MG63 (cell line): ENCODE measurements around the gene PPP1R1C. TPM values are rescaled to one million over a fixed set of nuclear protein-coding genes. Genes with fewer than 3 reads are reported as not detected.

ENCODE experiments used
- DNase-seq: peaks from one replicate; pipeline ENCODE4 v3.0.0-alpha.2; 2020
- H3K27me3 ChIP-seq: fragments of 250-450 bp; sonication (Bioruptor Pico); 2 replicates; pipeline ENCODE4 v1.5.1; 2020; ENCODE audit warnings: mild to moderate bottlenecking, moderate library complexity
- H3K36me3 ChIP-seq: fragments of 250-450 bp; sonication (Bioruptor Pico); 2 replicates; pipeline ENCODE4 v1.5.1; 2020; ENCODE audit warnings: mild to moderate bottlenecking, moderate library complexity
- H3K4me3 ChIP-seq: fragments of 250-450 bp; sonication (Bioruptor Pico); 2 replicates; pipeline ENCODE4 v1.5.1; 2020; ENCODE audit warnings: mild to moderate bottlenecking, moderate library complexity
- H3K9me3 ChIP-seq: fragments of 250-450 bp; sonication (Bioruptor Pico); 2 replicates; pipeline ENCODE4 v1.5.1; 2020; ENCODE audit warnings: mild to moderate bottlenecking, moderate library complexity
- total RNA-seq: library from RNA; depleted of rRNA; stranded (reverse); fragments of >200 nt; shearing (Covaris generic); gene quantifications from 2 replicates; pipeline ENCODE4 v1.2.3, GENCODE V29; 2014; ENCODE audit warnings: low replicate concordance

PPP1R1C gene
- total RNA-seq, 1 experiment from 2014 or later: 0.53 TPM

DNA sequence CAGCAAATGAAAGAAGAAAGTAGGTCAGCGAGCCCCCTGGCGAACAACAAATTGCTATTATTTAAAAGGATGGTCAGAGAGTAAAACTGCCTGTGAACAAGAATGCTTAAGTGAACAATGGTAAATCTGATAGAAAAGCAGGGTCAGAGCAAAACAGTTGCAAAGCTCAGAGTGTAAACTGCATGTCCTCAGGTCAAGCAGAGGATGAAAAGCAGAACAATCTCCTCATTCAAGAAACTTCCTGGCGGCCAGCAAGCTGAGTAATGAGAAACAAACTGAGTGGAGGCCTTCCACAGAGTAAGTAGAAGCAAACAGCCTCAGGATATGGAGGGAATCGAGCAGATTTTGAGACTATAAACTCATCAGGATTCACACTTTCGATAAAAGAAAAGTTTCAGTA is 117.9 kb downstream of the PPP1R1C start:
- H3K9me3 ChIP-seq: no peaks in the 10 kb centered on the region; the same call in 1 of the 2 replicates
- H3K4me3 ChIP-seq: no peak overlapping the region
- no peak for DNase-seq
- no peaks in the 10 kb centered on the region for H3K27me3 ChIP-seq
- H3K36me3 ChIP-seq: no peaks in the 10 kb centered on the region

DNA sequence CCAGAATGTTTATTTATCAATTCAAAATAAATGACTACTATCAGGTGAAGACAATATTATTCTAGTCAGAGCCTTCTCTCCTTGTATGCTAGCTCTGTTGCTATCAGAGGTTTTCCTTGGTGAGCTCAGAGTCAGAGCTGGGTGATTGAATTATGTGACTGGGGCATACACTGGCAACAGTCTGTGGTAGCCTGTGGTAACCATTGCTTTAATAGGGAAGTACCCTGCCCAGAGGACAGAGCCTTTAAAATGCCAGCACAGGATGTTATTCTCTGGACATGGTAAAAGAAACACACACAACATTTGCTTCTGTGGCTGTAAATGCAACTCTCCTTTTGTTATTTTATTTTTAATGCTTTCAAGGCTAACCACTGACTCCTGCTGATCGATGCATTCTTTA is 124.7 kb downstream of the PPP1R1C start:
- H3K27me3 ChIP-seq: 0 out of 2 replicates have a peak, but pooled peaks cover 2% of the 10 kb centered on the region
- DNase-seq: no peak
- no peak overlapping the region for H3K4me3 ChIP-seq
- no peaks in the 10 kb centered on the region for H3K9me3 ChIP-seq
- H3K36me3 ChIP-seq: no peaks in the 10 kb centered on the region

DNA sequence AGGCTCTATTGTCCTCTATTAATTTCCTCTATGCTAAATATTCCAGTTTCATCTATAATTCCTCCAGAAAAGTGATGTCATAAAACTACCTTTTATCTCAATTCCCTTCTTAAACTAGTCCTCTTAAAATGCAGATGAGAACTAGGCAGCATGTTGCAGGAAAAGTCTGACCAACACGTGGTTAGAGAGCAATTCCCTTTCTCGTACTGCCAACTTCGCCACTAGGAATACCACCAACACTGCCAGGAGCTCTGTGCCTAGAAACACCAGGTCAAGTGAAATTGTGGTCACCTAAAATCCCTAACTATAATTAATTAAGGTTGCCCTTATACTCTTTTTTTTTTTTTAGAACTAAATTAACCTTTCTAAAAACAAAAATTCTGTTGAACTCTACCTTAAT is 127.7 kb downstream of the PPP1R1C start:
- Histone ChIP-seq H3K4me3 (no peak overlapping the region), H3K36me3 (no peaks in the 10 kb centered on the region), H3K9me3 (no peaks in the 10 kb centered on the region), H3K27me3 (0 out of 2 replicates have a peak, but pooled peaks cover 2% of the 10 kb centered on the region)
- no peak for DNase-seq

DNA sequence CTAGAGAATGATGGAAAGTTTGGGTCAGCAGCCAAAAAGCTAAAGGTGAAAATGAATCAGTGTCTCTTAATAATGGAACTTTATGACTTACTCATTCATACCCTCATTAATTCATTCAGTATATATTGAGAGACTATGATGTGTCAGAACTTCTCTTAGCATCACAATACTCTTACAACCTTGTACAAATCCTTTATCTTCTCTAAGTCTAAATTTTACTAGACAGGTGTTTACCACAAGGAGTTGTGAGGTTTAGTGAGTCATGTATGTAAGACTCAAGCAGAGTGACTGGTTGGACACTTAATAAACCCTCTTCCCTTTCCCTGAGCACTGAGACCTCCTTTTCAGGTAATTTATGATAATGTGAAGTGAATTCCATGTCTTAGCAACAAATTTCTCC is 129.6 kb downstream of the PPP1R1C start:
- H3K9me3 ChIP-seq: no peaks in the 10 kb centered on the region
- no peaks in the 10 kb centered on the region for H3K36me3 ChIP-seq
- no peak overlapping the region for H3K4me3 ChIP-seq
- H3K27me3 ChIP-seq: no peaks in the 10 kb centered on the region
- no peak for DNase-seq

DNA sequence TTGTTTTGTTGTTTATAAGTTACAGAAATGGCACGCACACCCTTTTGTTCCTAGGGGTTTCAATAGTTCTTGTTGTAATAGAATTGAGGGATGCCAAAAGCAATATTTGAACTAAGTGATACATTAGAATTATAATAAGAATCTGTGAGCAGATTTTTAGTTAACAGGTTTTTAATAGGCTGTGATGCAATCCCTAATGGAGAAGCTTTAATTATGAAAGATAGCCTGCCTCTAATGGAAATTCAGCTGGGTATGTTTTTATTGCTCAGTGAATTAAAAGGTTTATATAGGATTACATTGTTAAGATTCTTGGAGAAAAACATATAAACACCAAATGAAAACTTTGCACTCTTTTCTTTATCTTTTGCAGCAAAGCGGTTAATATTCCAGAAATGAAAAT is 131.1 kb downstream of the PPP1R1C start:
- Histone ChIP-seq H3K9me3 (no peaks in the 10 kb centered on the region), H3K27me3 (no peaks in the 10 kb centered on the region), H3K36me3 (no peaks in the 10 kb centered on the region), H3K4me3 (no peak overlapping the region)
- DNase-seq: no peak

DNA sequence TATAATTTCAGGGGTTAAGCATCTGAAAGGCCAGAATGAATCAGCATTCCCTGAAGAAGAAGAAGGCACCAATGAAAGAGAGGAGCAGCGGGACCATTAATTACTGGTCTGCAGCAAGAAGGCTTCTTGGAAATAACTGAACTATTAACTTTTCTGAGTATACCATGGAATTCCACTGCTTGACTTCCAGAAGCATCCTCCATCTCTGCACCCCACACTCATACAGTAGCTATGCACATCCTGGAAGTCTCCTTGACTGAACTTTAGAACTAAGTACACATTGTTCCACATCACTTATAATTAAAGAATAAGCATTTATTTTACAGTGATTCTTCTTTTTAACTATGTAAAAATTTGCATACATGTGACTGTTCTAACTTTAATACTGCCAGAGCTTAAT is 131.5 kb downstream of the PPP1R1C start:
- no peak for DNase-seq
- Histone ChIP-seq H3K9me3 (no peaks in the 10 kb centered on the region), H3K27me3 (no peaks in the 10 kb centered on the region), H3K36me3 (no peaks in the 10 kb centered on the region), H3K4me3 (no peak overlapping the region)

DNA sequence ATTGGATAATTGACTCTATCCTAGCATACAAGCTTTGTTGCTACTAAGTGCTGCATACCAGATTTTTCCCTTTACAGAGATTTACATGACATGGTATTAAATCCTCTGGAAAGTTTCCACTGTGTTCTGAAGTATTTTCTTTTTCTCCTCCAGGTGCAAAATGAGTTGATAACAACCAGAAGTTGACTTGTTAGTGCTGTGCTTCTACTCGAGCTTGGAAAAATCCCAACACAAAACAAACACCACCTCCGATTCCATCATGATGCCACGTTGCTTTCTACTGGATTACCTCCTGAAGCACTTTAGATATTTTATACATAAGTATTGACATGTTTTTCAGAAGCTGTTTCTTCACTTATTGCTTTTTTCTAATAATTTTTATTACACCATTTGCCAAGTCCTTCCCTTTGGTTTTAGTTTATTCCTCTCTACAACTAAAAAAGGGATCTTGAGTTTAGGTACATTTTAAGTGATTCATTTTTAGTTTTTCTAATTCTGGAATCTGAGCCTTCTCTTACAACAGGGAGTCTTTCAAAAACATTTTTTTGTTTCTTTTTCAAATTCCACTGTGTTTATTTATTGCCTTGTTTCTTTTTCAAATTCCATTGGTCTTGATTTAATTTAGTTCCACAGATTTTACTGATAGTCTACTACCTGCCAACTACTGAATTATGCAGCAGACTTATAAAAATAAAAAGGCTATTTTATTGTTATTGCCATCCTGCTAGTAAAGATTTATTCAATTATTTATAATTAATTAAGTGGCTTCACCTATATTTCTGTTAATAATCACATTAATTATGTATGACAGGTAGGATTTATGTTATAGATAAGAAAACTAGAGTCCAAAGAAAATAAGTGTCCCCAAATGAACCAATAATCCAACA is 143.4 kb downstream of the PPP1R1C start:
- no peaks in the 10 kb centered on the region for H3K36me3 ChIP-seq
- no peak overlapping the region for H3K4me3 ChIP-seq
- DNase-seq: no peak
- H3K27me3 ChIP-seq: no peaks in the 10 kb centered on the region
- peaks cover 3% of the 10 kb centered on the region; the same call in 1 of the 2 replicates for H3K9me3 ChIP-seq

DNA sequence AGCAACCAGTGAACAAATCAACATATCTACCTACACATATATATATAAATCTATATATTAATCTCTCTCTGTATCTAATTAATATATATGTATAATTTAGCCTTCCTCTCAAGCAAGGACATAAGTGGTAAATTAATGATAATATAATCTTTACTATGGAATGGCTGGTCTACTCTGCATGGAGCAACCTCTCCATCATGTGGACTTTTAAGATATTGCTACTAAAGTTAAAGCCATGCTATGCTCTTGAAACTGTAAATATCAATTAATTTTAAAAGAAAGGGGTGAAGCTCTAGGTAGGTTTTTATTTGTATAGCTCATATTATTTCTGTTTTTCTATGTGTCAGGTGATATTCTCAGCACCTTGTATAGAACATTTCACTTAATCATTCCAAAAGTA is 147.0 kb downstream of the PPP1R1C start:
- no peaks in the 10 kb centered on the region for H3K36me3 ChIP-seq
- H3K27me3 ChIP-seq: no peaks in the 10 kb centered on the region
- no peaks in the 10 kb centered on the region for H3K9me3 ChIP-seq
- no peak for DNase-seq
- no peak overlapping the region for H3K4me3 ChIP-seq

DNA sequence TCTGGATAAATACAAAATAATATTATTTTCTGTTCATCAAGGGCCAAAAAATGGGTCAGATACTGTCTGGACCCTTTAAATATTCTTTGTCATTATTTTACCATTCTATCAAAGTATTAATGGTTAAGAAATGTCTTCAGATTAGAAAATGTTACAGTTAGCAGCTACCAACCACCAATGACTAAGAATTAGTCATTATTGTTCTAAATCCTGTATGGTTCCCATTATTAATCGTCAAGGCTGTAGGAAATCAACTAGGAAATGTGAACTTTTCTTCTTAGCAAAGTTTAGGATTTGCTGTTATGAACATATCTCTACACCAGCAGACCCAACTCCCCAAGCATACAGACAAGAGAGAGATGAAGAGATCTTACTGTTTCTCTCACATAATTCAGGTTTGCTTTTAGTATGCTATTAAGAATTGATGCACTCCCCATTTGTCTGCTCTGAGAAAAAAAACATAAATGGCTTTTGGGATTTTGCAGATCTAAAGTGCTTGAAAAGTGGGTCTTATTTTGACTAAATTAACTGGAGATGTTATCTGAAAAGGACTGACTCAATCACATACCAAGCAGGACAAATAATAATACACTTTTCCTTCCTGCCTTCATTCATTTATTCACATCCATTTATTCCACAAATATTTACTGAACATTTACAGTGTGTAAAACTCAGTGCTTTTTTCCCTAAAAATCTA is 147.7 kb downstream of the PPP1R1C start:
- H3K27me3 ChIP-seq: no peaks in the 10 kb centered on the region
- no peaks in the 10 kb centered on the region for H3K9me3 ChIP-seq
- H3K36me3 ChIP-seq: no peaks in the 10 kb centered on the region
- H3K4me3 ChIP-seq: no peak overlapping the region
- no peak for DNase-seq

DNA sequence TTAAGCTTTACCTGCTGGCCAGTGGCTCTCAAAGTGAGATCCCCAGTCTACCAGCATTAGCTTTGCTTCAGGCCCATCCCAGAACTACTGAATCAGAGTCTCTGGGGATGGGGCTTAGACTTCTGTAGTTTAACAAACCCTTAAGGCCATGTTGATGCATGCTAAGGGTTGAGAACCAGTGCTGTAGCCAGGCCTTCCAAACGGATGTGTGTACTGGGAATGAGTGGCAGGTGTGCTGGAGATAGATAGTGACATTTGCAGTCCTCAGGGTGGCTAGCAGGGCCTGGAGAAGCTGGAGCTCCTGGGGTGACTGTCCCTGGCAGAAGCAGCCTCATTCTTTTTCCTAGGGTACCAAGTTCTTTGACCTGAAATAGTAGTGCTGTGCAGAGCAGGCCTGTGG is 148.5 kb downstream of the PPP1R1C start:
- no peaks in the 10 kb centered on the region for H3K9me3 ChIP-seq

DNA sequence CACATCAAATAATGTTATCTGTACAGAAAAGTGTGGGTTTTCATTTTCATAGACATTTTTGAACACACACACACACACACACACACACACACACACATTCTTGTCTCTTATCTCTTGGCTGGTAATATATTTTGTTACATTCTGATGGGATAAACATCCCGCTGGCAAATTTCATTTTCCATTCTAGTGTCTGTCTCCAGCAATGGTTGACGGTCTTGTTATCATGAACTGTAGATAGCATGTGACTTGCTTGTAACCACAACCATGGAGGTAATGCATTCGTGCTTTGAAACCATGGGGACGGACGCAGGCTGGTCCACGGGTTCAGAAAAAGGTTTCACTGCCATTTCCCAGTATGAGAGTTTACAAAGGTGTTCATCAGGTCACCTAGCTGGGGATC is 156.4 kb downstream of the PPP1R1C start:
- H3K9me3 ChIP-seq: no peaks in the 10 kb centered on the region
- H3K27me3 ChIP-seq: no peaks in the 10 kb centered on the region
- H3K4me3 ChIP-seq: no peak overlapping the region
- no peaks in the 10 kb centered on the region for H3K36me3 ChIP-seq
- DNase-seq: no peak

More for the DNA sequence above, 148.5 kb downstream of the PPP1R1C start:
- Histone ChIP-seq H3K36me3 (no peaks in the 10 kb centered on the region), H3K27me3 (no peaks in the 10 kb centered on the region), H3K4me3 (no peak overlapping the region)
- DNase-seq: no peak

DNA sequence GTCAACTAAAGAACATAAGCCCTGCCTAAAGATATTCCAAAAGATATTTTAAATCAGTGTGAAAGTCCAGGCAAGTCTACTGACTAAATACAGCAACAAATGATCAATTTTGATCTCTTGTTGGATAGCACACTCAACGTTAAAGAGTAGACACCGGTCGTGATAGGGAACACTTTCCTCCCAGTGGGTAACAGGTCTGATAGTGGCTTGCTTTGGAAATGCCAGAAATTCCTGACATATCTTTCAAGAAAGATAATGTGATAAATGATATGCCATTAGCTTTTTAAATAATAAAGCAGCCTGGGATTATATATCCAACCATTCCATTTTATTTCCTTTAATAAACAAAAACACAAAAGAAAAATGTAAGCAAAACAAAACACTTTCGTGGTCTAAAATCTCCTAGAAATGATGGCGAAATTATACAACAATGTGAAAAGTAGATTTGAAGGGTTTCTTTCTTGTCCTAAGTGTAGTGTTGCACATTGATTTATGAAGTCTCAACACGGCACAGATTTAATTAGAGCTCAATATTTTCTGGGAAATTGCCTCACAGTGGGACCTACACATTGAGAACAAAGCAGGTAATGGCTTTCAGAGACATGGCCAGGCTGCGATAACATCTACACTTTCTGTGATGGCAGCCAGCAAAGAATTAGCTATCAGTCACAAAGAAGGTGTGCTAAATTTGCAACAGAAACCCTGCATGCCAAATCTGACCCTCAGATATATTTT is 158.6 kb downstream of the PPP1R1C start:
- Histone ChIP-seq H3K27me3 (no peaks in the 10 kb centered on the region), H3K9me3 (no peaks in the 10 kb centered on the region), H3K4me3 (no peak overlapping the region), H3K36me3 (no peaks in the 10 kb centered on the region)
- DNase-seq: no peak

DNA sequence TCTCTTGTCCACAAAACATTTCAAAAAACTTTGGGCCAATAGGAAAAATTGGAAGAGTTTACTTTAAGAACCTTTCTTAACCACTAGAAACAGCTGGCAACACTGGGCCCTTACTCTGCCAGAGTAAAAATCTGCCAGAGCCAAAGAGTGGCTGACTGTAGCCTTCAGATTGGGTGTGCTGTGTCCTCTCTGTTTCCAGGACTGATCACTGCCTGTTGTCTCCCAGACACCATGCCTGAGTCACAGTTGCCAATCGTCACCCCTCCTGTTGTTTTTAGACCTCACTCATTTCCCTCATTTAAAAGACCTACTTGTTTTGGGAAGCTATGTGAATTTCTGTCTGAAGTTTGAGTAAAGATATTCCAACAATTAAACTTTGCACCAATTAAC is 159.1 kb downstream of the PPP1R1C start:
- H3K27me3 ChIP-seq: no peaks in the 10 kb centered on the region
- no peaks in the 10 kb centered on the region for H3K36me3 ChIP-seq
- no peaks in the 10 kb centered on the region for H3K9me3 ChIP-seq
- DNase-seq: peak; percentile 63
- no peak overlapping the region for H3K4me3 ChIP-seq

DNA sequence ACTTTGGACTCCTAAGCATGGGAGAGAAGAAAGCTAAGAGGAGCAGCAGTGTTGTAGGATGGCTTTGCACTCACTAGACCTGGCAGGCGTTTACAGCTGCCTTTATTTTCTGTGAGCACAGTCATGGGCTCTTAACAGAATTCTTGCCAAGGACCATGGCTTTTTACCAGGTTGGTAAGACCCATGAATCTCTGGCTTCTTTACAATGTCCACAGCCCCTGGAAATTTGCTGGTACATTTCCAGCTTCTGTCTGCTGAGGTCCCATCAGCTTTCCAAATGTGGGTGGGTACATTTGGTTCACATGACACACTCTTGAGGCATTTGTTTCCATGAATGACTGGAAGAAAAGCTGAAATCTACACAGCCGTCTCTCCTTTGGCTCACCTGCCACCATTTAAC is 162.7 kb downstream of the PPP1R1C start:
- H3K9me3 ChIP-seq: no peaks in the 10 kb centered on the region
- H3K36me3 ChIP-seq: no peaks in the 10 kb centered on the region
- H3K4me3 ChIP-seq: no peak overlapping the region
- H3K27me3 ChIP-seq: no peaks in the 10 kb centered on the region
- DNase-seq: peak; percentile 59

DNA sequence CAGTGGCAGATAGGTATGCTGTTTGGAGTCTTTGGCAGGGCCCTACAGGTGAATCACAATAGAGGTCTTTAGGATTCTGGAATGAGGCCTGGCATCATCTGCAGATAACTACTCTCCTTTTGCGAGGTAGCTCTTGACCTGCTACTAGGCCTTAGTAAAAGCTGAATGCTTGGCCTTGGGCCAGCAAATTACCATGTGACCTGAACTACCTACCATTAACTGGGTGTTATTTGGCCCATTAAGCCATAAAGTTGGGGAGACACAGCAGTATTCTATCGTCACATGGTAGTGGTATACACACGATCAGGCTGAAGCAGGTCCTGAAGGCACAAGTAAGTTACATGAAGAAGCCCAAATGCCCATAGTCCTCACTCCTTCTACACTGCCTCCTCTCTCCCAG is 178.2 kb downstream of the PPP1R1C start:
- Histone ChIP-seq H3K36me3 (no peaks in the 10 kb centered on the region), H3K4me3 (no peak overlapping the region), H3K27me3 (no peaks in the 10 kb centered on the region), H3K9me3 (no peaks in the 10 kb centered on the region)
- no peak for DNase-seq

DNA sequence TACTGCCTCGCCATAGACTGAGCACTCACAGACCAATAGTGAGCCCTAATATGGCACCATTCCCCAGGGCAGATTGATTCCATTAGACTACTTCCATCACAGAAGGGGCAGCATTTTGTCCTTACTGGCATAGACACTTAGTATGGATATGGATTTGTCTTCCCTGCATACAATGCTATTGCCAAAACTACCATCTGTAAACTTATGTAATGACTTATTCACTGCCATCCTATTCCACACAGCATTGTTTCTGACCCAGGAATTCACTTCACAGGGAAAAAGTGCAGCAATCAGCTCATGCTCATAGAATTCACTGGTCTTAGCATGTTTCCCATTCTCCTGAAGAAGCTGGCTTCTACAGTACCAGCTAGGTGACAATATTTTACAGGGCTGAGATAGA is 179.0 kb downstream of the PPP1R1C start:
- no peaks in the 10 kb centered on the region for H3K36me3 ChIP-seq
- no peaks in the 10 kb centered on the region for H3K9me3 ChIP-seq
- no peak overlapping the region for H3K4me3 ChIP-seq
- DNase-seq: no peak
- no peaks in the 10 kb centered on the region for H3K27me3 ChIP-seq

DNA sequence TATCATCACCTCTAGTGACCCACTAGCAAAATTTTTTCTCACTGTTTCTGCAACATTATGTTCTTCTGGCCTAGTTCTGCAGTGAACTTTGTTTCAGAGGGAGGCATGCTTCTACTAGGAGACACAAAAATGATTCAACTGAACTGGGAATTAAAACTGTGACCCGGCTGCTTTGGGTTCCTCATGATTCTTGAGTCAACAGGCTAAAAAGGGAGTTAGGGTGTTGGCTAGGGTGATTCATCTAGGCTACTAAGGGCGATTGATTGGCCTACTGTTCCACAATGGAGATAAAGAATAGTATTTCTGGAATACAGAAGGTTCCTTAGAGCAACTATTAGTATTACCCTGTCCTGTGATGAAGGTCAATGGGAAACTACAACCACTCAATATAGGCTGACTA is 179.5 kb downstream of the PPP1R1C start:
- no peak for DNase-seq
- no peak overlapping the region for H3K4me3 ChIP-seq
- H3K27me3 ChIP-seq: no peaks in the 10 kb centered on the region
- H3K36me3 ChIP-seq: no peaks in the 10 kb centered on the region
- H3K9me3 ChIP-seq: no peaks in the 10 kb centered on the region
